CD4-positive, alpha-beta T cell (primary cell): Measurements from ENCODE around the gene CAMTA1. TPM values are rescaled to one million over a fixed set of nuclear protein-coding genes. Genes with fewer than 3 reads are reported as not detected.

Source experiments
- ATAC-seq: fragments of 200-7000 bp; cut with Tn5 transposase; one replicate; pipeline ENCODE4 v1.10.0; 2022; ENCODE audit warnings: mild to moderate bottlenecking; ENCODE audit not compliant: poor library complexity
- CTCF ChIA-PET: fragments of 350-600 bp; sonication (Branson Sonifier 250); formaldehyde crosslinking; loops from one replicate; lab custom pipeline; 2021; ENCODE audit warnings: antibody characterized with exemption, inconsistent platforms; lab: Charles Lee
- POLR2A ChIA-PET: fragments of 350-600 bp; sonication (Branson Sonifier 250); formaldehyde crosslinking; loops from one replicate; lab custom pipeline; 2021; ENCODE audit warnings: antibody characterized with exemption, inconsistent platforms; lab: Charles Lee
- DNase-seq, 14 experiments: peaks; one replicate each; pipeline ENCODE4 v3.0.0-alpha.2; 2013 to 2020; ENCODE audit warnings: mixed read lengths in 2 of 14
- H3K27ac ChIP-seq, 2 donors: one replicate each; pipeline versions ENCODE4 v1.5.1 to v1.7.0; 2013; ENCODE audit warnings: low read length in 2 of 2, low read depth in 1 of 2, mild to moderate bottlenecking in 1 of 2
- H3K27me3 ChIP-seq, 2 experiments: 1 replicate in 1 of 2; 2 replicates in 1 of 2; pipeline versions ENCODE4 v1.6.1 to v1.7.0; 2013; ENCODE audit warnings: low read length in 2 of 2, control low read depth in 1 of 2, mild to moderate bottlenecking in 1 of 2, moderate library complexity in 1 of 2; ENCODE audit not compliant: insufficient read depth in 2 of 2, control insufficient read depth in 1 of 2
- H3K36me3 ChIP-seq: one replicate; pipeline ENCODE4 v1.6.1; 2013; ENCODE audit warnings: low read length, control low read depth; ENCODE audit not compliant: insufficient read depth
- H3K4me1 ChIP-seq: one replicate; pipeline ENCODE4 v1.6.1; 2013; ENCODE audit warnings: low read length, control low read depth; ENCODE audit not compliant: insufficient read depth
- H3K4me3 ChIP-seq: one replicate; pipeline ENCODE4 v1.5.1; 2013; ENCODE audit warnings: mild to moderate bottlenecking, low read length, moderate library complexity
- H3K9me3 ChIP-seq, 2 experiments: 1 replicate in 1 of 2; 2 replicates in 1 of 2; pipeline versions ENCODE4 v1.6.1 to v1.7.0; 2013; ENCODE audit warnings: low read length in 2 of 2, mild to moderate bottlenecking in 2 of 2, control low read depth in 1 of 2, moderate library complexity in 1 of 2; ENCODE audit not compliant: control insufficient read depth in 1 of 2, insufficient read depth in 1 of 2
- H3K27ac Mint-ChIP-seq: one replicate; pipeline ENCODE4 v1.8.0; 2020; ENCODE audit warnings: mixed read lengths
- H3K27me3 Mint-ChIP-seq: one replicate; pipeline ENCODE4 v1.8.0; 2021; ENCODE audit warnings: mixed read lengths
- H3K36me3 Mint-ChIP-seq: one replicate; pipeline ENCODE4 v1.8.0; 2021; ENCODE audit warnings: low read depth, mixed read lengths
- H3K4me1 Mint-ChIP-seq: one replicate; pipeline ENCODE4 v1.8.0; 2021; ENCODE audit warnings: low read depth, mixed read lengths
- H3K4me3 Mint-ChIP-seq: one replicate; pipeline ENCODE4 v1.8.0; 2020; ENCODE audit warnings: mild to moderate bottlenecking, mixed read lengths
- H3K9me3 Mint-ChIP-seq: one replicate; pipeline ENCODE4 v1.8.0; 2020; ENCODE audit warnings: mixed read lengths
- CTCF ChIP-seq: fragments of 200-600 bp; IDR thresholded peaks from one replicate; pipeline ENCODE4 v1.8.0; 2022; ENCODE audit warnings: antibody characterized with exemption, mild to moderate bottlenecking
- intact Hi-C, 2 experiments: fragments of 100-400 bp; cut with DNase I in 1 of 2; cut with micrococcal nuclease in 1 of 2; formaldehyde crosslinking; loops; one replicate each; pipeline versions ENCODE4 v1.15.1 to v1.9.0; 2023 to 2025; cut with DNase I, micrococcal nuclease
- total RNA-seq, 174 experiments: library from RNA in 2 of 174; stranded (reverse) in 2 of 174; gene quantifications; one replicate each; pipeline ENCODE4 v1.2.3 and lab custom pipeline; 2021 to 2026

Gene CAMTA1
- total RNA-seq, 2 experiments from 2014 or later, result 38.6 to 39.3 TPM

GRCh38 chr1:7560601-7561181 is 775.4 kb downstream of the CAMTA1 start:
- ATAC-seq (no peak), DNase-seq (no peak)
- Histone ChIP-seq H3K27me3 (no peaks in the 10 kb centered on the region), H3K36me3 (no peaks in the 10 kb centered on the region), H3K9me3 (peaks cover 0 to 8% of the 10 kb centered on the region in 2 experiments), H3K27ac (no peak overlapping the region), H3K4me3 (no peak overlapping the region), H3K4me1 (no peaks in the 10 kb centered on the region)
- H3K4me1 Mint-ChIP-seq, result no peaks in the 10 kb centered on the region
- POLR2A ChIA-PET, result no interaction called here
- no peak overlapping the region for H3K27ac Mint-ChIP-seq
- no peak overlapping the region for H3K4me3 Mint-ChIP-seq
- no peaks in the 10 kb centered on the region for H3K9me3 Mint-ChIP-seq
- no peak for TF ChIP-seq CTCF
- no peaks in the 10 kb centered on the region for H3K36me3 Mint-ChIP-seq
- CTCF ChIA-PET, result no interaction called here
- intact Hi-C loops, result no loop called here
- H3K27me3 Mint-ChIP-seq, result peaks cover 2% of the 10 kb centered on the region

- Histone ChIP-seq H3K4me3 (no peak overlapping the region), H3K4me1 (no peaks in the 10 kb centered on the region), H3K9me3 (peaks cover 0 to 8% of the 10 kb centered on the region in 2 experiments), H3K36me3 (no peaks in the 10 kb centered on the region), H3K27ac (no peak overlapping the region), H3K27me3 (no peaks in the 10 kb centered on the region)
- Mint-ChIP-seq H3K36me3 (no peaks in the 10 kb centered on the region), H3K9me3 (no peaks in the 10 kb centered on the region), H3K27ac (no peak overlapping the region), H3K4me3 (no peak overlapping the region), H3K27me3 (no peaks in the 10 kb centered on the region), H3K4me1 (no peaks in the 10 kb centered on the region)
- ChIA-PET CTCF (no interaction called here), POLR2A (no interaction called here)
- DNase-seq, result no peak
- intact Hi-C loops, result no loop called here
- ATAC-seq, result no peak
- TF ChIP-seq CTCF, result no peak
These were observed 776.2 kb downstream of the CAMTA1 start for GRCh38 chr1:7561331-7561921.

- Mint-ChIP-seq H3K9me3 (no peaks in the 10 kb centered on the region), H3K27ac (no peak overlapping the region), H3K4me1 (no peaks in the 10 kb centered on the region), H3K4me3 (no peak overlapping the region), H3K27me3 (no peaks in the 10 kb centered on the region), H3K36me3 (no peaks in the 10 kb centered on the region)
- H3K4me3 ChIP-seq, result no peak overlapping the region
- no peaks in the 10 kb centered on the region for H3K4me1 ChIP-seq
- H3K27me3 ChIP-seq, result no peaks in the 10 kb centered on the region
- DNase-seq (no peak), ATAC-seq (no peak)
- intact Hi-C loops, result no loop called here
- no peaks in the 10 kb centered on the region for H3K36me3 ChIP-seq
- ChIA-PET POLR2A (no interaction called here), CTCF (no interaction called here)
- H3K27ac ChIP-seq, result no peak overlapping the region
- no peak for TF ChIP-seq CTCF
- H3K9me3 ChIP-seq, result peaks cover 0 to 8% of the 10 kb centered on the region in 2 experiments
These were observed 776.9 kb downstream of the CAMTA1 start for GRCh38 chr1:7561936-7562728.
